CD4-positive, alpha-beta T cell (primary cell): ENCODE results near the gene SLC8A2. TPM values are rescaled to one million over a fixed set of nuclear protein-coding genes. Genes with fewer than 3 reads are reported as not detected.
"Not testable (repeated sequence)": the region's sequence is repeated elsewhere in the genome, so short reads cannot be mapped to it uniquely, and the experiment has no call there.

Experiments
- ATAC-seq: fragments of 200-7000 bp; cut with Tn5 transposase; one replicate; pipeline ENCODE4 v1.10.0; 2022; ENCODE audit warnings: mild to moderate bottlenecking; ENCODE audit not compliant: poor library complexity
- CTCF ChIA-PET: fragments of 350-600 bp; sonication (Branson Sonifier 250); formaldehyde crosslinking; loops from one replicate; lab custom pipeline; 2021; ENCODE audit warnings: antibody characterized with exemption, inconsistent platforms; lab: Charles Lee
- POLR2A ChIA-PET: fragments of 350-600 bp; sonication (Branson Sonifier 250); formaldehyde crosslinking; loops from one replicate; lab custom pipeline; 2021; ENCODE audit warnings: antibody characterized with exemption, inconsistent platforms; lab: Charles Lee
- DNase-seq, 14 experiments: peaks; one replicate each; pipeline ENCODE4 v3.0.0-alpha.2; 2013 to 2020; ENCODE audit warnings: mixed read lengths in 2 of 14
- H3K27ac ChIP-seq, 2 donors: one replicate each; pipeline versions ENCODE4 v1.5.1 to v1.7.0; 2013; ENCODE audit warnings: low read length in 2 of 2, low read depth in 1 of 2, mild to moderate bottlenecking in 1 of 2
- H3K27me3 ChIP-seq, 2 experiments: 1 replicate in 1 of 2; 2 replicates in 1 of 2; pipeline versions ENCODE4 v1.6.1 to v1.7.0; 2013; ENCODE audit warnings: low read length in 2 of 2, control low read depth in 1 of 2, mild to moderate bottlenecking in 1 of 2, moderate library complexity in 1 of 2; ENCODE audit not compliant: insufficient read depth in 2 of 2, control insufficient read depth in 1 of 2
- H3K36me3 ChIP-seq: one replicate; pipeline ENCODE4 v1.6.1; 2013; ENCODE audit warnings: low read length, control low read depth; ENCODE audit not compliant: insufficient read depth
- H3K4me1 ChIP-seq: one replicate; pipeline ENCODE4 v1.6.1; 2013; ENCODE audit warnings: low read length, control low read depth; ENCODE audit not compliant: insufficient read depth
- H3K4me3 ChIP-seq: one replicate; pipeline ENCODE4 v1.5.1; 2013; ENCODE audit warnings: mild to moderate bottlenecking, low read length, moderate library complexity
- H3K9me3 ChIP-seq, 2 experiments: 1 replicate in 1 of 2; 2 replicates in 1 of 2; pipeline versions ENCODE4 v1.6.1 to v1.7.0; 2013; ENCODE audit warnings: low read length in 2 of 2, mild to moderate bottlenecking in 2 of 2, control low read depth in 1 of 2, moderate library complexity in 1 of 2; ENCODE audit not compliant: control insufficient read depth in 1 of 2, insufficient read depth in 1 of 2
- H3K27ac Mint-ChIP-seq: one replicate; pipeline ENCODE4 v1.8.0; 2020; ENCODE audit warnings: mixed read lengths
- H3K27me3 Mint-ChIP-seq: one replicate; pipeline ENCODE4 v1.8.0; 2021; ENCODE audit warnings: mixed read lengths
- H3K36me3 Mint-ChIP-seq: one replicate; pipeline ENCODE4 v1.8.0; 2021; ENCODE audit warnings: low read depth, mixed read lengths
- H3K4me1 Mint-ChIP-seq: one replicate; pipeline ENCODE4 v1.8.0; 2021; ENCODE audit warnings: low read depth, mixed read lengths
- H3K4me3 Mint-ChIP-seq: one replicate; pipeline ENCODE4 v1.8.0; 2020; ENCODE audit warnings: mild to moderate bottlenecking, mixed read lengths
- H3K9me3 Mint-ChIP-seq: one replicate; pipeline ENCODE4 v1.8.0; 2020; ENCODE audit warnings: mixed read lengths
- CTCF ChIP-seq: fragments of 200-600 bp; IDR thresholded peaks from one replicate; pipeline ENCODE4 v1.8.0; 2022; ENCODE audit warnings: antibody characterized with exemption, mild to moderate bottlenecking
- intact Hi-C, 2 experiments: fragments of 100-400 bp; cut with DNase I in 1 of 2; cut with micrococcal nuclease in 1 of 2; formaldehyde crosslinking; loops; one replicate each; pipeline versions ENCODE4 v1.15.1 to v1.9.0; 2023 to 2025; cut with DNase I, micrococcal nuclease
- total RNA-seq, 174 experiments: library from RNA in 2 of 174; stranded (reverse) in 2 of 174; gene quantifications; one replicate each; pipeline ENCODE4 v1.2.3 and lab custom pipeline; 2021 to 2026

SLC8A2 gene
- total RNA-seq, 2 experiments from 2014 or later: not detected

- H3K4me3 ChIP-seq: no peak overlapping the region
- peaks cover 6% of the 10 kb centered on the region for H3K4me1 Mint-ChIP-seq
- ChIA-PET POLR2A (interaction anchor here (1.0 to 1.6 kb wide), 2 partner anchors 43 to 96 kb away, joined by 4 read pairs; partner anchors contain the start of gene DHX34), CTCF (interaction anchor here (0.6 to 2.0 kb wide), 15 partner anchors 9 to 306 kb away, joined by 3 to 19 read pairs (median 3); partner anchors contain the start of gene DHX34)
- ATAC-seq (peak; percentile 90), DNase-seq (peak; percentile 63 to 88 (median 78))
- peak; percentile 88 for TF ChIP-seq CTCF
- H3K9me3 ChIP-seq: no peaks in the 10 kb centered on the region
- intact Hi-C loops: loop anchor here (1.0 to 5.0 kb wide), 2 partner anchors 95 to 244 kb away; no protein-coding TSS in a partner anchor
- H3K27ac ChIP-seq: no peak overlapping the region
- H3K36me3 ChIP-seq: no peaks in the 10 kb centered on the region
- no peak overlapping the region for H3K27ac Mint-ChIP-seq
- H3K4me3 Mint-ChIP-seq: no peak overlapping the region
- no peaks in the 10 kb centered on the region for H3K36me3 Mint-ChIP-seq
- H3K27me3 Mint-ChIP-seq: peaks cover 19% of the 10 kb centered on the region
- peaks cover 7% of the 10 kb centered on the region for H3K4me1 ChIP-seq
- no peaks in the 10 kb centered on the region for H3K9me3 Mint-ChIP-seq
- peaks cover 0 to 2% of the 10 kb centered on the region in 2 experiments for H3K27me3 ChIP-seq
Measured at GRCh38 chr19:47391510-47392223, 80.0 kb downstream of the SLC8A2 start.

- Histone ChIP-seq H3K36me3 (no peaks in the 10 kb centered on the region), H3K4me1 (peaks cover 7% of the 10 kb centered on the region), H3K27ac (no peak overlapping the region), H3K4me3 (no peak overlapping the region), H3K9me3 (no peaks in the 10 kb centered on the region), H3K27me3 (peaks cover 0 to 2% of the 10 kb centered on the region in 2 experiments)
- Mint-ChIP-seq H3K4me1 (peaks cover 6% of the 10 kb centered on the region), H3K4me3 (no peak overlapping the region), H3K9me3 (no peaks in the 10 kb centered on the region), H3K27me3 (peaks cover 14% of the 10 kb centered on the region), H3K36me3 (no peaks in the 10 kb centered on the region), H3K27ac (no peak overlapping the region)
- DNase-seq: no peak
- intact Hi-C loops: loop anchor here (1.0 to 5.0 kb wide), 2 partner anchors 95 to 244 kb away; no protein-coding TSS in a partner anchor
- ChIA-PET POLR2A (interaction anchor here (1.0 to 1.6 kb wide), 2 partner anchors 42 to 95 kb away, joined by 4 read pairs; partner anchors contain the start of gene DHX34), CTCF (interaction anchor here (0.6 to 2.0 kb wide), 15 partner anchors 10 to 307 kb away, joined by 3 to 19 read pairs (median 3); partner anchors contain the start of gene DHX34)
- TF ChIP-seq CTCF: no peak
- ATAC-seq: peak; percentile 8
Measured at GRCh38 chr19:47390533-47391488, 80.9 kb downstream of the SLC8A2 start.

DNA sequence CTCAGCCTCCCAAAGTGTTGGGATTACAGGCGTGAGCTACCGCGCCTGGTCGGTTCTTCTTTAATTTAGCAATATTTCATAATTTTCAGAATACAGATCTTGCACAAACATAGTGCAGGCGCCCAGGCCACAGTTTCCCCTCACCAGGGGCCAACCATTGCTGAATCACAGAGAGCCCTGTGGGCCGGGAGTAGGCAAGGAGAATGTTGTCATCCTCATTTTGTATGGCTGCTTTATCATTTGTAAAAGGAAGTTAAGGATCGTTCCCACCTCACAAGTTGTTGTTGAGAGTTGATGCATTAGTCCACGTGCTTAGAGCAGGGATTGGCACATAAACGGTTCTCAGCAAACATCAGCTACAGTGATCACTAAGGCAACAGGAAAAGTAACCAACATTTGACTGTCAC lies 82.5 kb downstream of the SLC8A2 start:
- intact Hi-C loops: no loop called here
- Mint-ChIP-seq H3K4me3 (no peak overlapping the region), H3K27me3 (peaks cover 9% of the 10 kb centered on the region), H3K4me1 (peaks cover 6% of the 10 kb centered on the region), H3K9me3 (no peaks in the 10 kb centered on the region), H3K36me3 (no peaks in the 10 kb centered on the region), H3K27ac (no peak overlapping the region)
- Histone ChIP-seq H3K27ac (no peak overlapping the region), H3K4me3 (no peak overlapping the region), H3K27me3 (peaks cover 0 to 2% of the 10 kb centered on the region in 2 experiments), H3K36me3 (no peaks in the 10 kb centered on the region), H3K4me1 (peaks cover 7% of the 10 kb centered on the region), H3K9me3 (no peaks in the 10 kb centered on the region)
- ATAC-seq (no peak), DNase-seq (peak in 3 of 14 experiments; percentile 23 to 72 (median 58))
- TF ChIP-seq CTCF: no peak
- ChIA-PET CTCF (interaction anchor here (0.5 kb wide), 1 partner anchor 190 kb away, joined by 3 read pairs; no protein-coding TSS in a partner anchor), POLR2A (no interaction called here)

DNA sequence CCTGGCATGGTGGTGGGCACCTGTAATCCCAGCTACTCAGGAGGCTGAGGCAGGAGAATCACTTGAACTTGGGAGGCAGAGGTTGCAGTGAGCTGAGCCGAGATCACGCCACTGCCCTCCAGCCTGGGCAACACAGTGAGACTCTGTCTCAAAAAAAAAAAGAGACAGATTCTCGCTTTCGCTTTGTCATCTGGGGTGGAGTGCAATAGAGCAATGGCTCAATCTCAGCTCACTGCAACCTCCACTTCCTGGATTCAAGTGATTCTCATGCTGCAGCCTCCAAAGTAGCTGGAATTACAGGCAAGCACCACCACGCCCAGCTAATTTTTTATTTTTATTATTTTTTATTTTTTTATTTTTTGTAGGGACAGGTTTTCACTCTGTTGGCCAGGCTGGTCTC lies 83.0 kb downstream of the SLC8A2 start:
- CTCF ChIA-PET: interaction anchor here (0.5 kb wide), 1 partner anchor 190 kb away, joined by 3 read pairs; no protein-coding TSS in a partner anchor
- H3K27ac Mint-ChIP-seq, H3K27me3 Mint-ChIP-seq, H3K4me1 Mint-ChIP-seq, H3K4me3 ChIP-seq, H3K4me1 ChIP-seq, H3K27ac ChIP-seq, H3K9me3 Mint-ChIP-seq, H3K36me3 Mint-ChIP-seq, H3K36me3 ChIP-seq, intact Hi-C loops, POLR2A ChIA-PET, H3K9me3 ChIP-seq, H3K27me3 ChIP-seq, ATAC-seq, H3K4me3 Mint-ChIP-seq: not testable (repeated sequence)
- DNase-seq: peak in 2 of 14 experiments; percentile 13 to 49
